Left lung (tissue), 10 donors: ENCODE measurements around the gene SUCLG2. TPM values are rescaled to one million over a fixed set of nuclear protein-coding genes. Genes with fewer than 3 reads are reported as not detected.

ENCODE experiments used
- ATAC-seq: fragments of 200-7000 bp; cut with Tn5 transposase; one replicate; pipeline ENCODE4 v1.9.1; 2020; ENCODE audit warnings: moderate library complexity
- DNase-seq, 4 donors: peaks; one replicate each; pipeline ENCODE4 v3.0.0-alpha.2; 2013 to 2020
- H3K27ac ChIP-seq, 2 donors: fragments of 200-600 bp; sonication (generic) in 1 of 2; one replicate each; pipeline versions ENCODE4 v1.5.0 to v1.8.0; 2020 to 2021
- H3K27me3 ChIP-seq, 2 donors: fragments of 200-600 bp; sonication (generic) in 1 of 2; one replicate each; pipeline versions ENCODE4 v1.5.0 to v1.8.0; 2020 to 2021
- H3K36me3 ChIP-seq, 2 donors: fragments of 200-600 bp; sonication (generic) in 1 of 2; one replicate each; pipeline versions ENCODE4 v1.5.0 to v1.8.0; 2020 to 2021
- H3K4me1 ChIP-seq, 2 donors: fragments of 200-600 bp; one replicate each; pipeline ENCODE4 v1.8.0; 2021
- H3K4me3 ChIP-seq, 2 donors: fragments of 200-600 bp; sonication (generic) in 1 of 2; one replicate each; pipeline versions ENCODE4 v1.5.0 to v1.8.0; 2020 to 2021; ENCODE audit warnings: mild to moderate bottlenecking in 1 of 2
- H3K9me3 ChIP-seq, 2 donors: fragments of 200-600 bp; sonication (generic) in 1 of 2; one replicate each; pipeline versions ENCODE4 v1.5.0 to v1.8.0; 2020 to 2021
- intact Hi-C, 2 donors: fragments of 100-400 bp; cut with DNase I; formaldehyde crosslinking; loops; one replicate each; pipeline versions ENCODE4 v1.11.2 to v1.14.2; 2022
- polyA plus RNA-seq, 6 donors: library from polyadenylated mRNA; unstranded; fragments of 120-200 nt; gene quantifications; one replicate each; pipeline ENCODE4 v1.2.1, GENCODE V29; 2013; ENCODE audit not compliant: insufficient read length in 6 of 6
- total RNA-seq, 2 donors: library from RNA; stranded (reverse); fragmentation: NEBNext Ultra II Directional; extraction: Animal tissue kit (Norgen Biotek cat#: 25700); gene quantifications; one replicate each; pipeline ENCODE4 v1.2.1, GENCODE V29; 2021
- TF ChIP-seq, protein P1 (sequence below), 2 donors: fragments of 200-600 bp; sonication (generic) in 1 of 2; IDR thresholded peaks; one replicate each; pipeline versions ENCODE4 v1.5.0 to v1.8.0; 2021; ENCODE audit warnings: antibody characterized with exemption in 2 of 2
- donor health status: DM: no; HTN: yes; CAD: no.
- donor health status: DM: no; HTN: no; CAD: no.

SUCLG2 gene
- total and polyA plus RNA-seq, 8 donors, result 52.7 to 74.1 (median 60.0) TPM

DNA sequence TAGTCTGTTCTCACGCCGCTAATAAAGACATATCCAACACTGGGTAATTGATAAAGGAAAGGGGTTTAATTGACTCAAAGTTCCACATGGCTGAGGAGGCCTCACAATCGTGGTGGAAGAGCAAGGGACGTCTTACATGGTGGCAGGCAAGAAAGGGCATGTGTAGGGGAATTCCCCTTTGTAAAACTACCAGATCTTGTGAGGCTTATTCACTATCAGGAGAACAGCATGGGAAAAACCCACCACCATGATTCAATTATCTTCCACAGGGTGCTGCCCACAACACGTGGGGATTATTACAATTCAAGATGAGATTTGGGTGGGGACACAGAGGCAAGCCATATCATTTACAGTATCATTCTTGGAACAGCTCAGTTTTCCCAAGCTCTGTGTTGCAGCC, 268.0 kb downstream of the SUCLG2 start:
- H3K4me1 ChIP-seq, result no peaks in the 10 kb centered on the region
- no peak overlapping the region for H3K27ac ChIP-seq
- DNase-seq, result no peak
- no peak overlapping the region for H3K4me3 ChIP-seq
- TF ChIP-seq, protein P1, sequence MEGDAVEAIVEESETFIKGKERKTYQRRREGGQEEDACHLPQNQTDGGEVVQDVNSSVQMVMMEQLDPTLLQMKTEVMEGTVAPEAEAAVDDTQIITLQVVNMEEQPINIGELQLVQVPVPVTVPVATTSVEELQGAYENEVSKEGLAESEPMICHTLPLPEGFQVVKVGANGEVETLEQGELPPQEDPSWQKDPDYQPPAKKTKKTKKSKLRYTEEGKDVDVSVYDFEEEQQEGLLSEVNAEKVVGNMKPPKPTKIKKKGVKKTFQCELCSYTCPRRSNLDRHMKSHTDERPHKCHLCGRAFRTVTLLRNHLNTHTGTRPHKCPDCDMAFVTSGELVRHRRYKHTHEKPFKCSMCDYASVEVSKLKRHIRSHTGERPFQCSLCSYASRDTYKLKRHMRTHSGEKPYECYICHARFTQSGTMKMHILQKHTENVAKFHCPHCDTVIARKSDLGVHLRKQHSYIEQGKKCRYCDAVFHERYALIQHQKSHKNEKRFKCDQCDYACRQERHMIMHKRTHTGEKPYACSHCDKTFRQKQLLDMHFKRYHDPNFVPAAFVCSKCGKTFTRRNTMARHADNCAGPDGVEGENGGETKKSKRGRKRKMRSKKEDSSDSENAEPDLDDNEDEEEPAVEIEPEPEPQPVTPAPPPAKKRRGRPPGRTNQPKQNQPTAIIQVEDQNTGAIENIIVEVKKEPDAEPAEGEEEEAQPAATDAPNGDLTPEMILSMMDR (IDR thresholded peaks at IDR 0.05), result no peak
- no peaks in the 10 kb centered on the region for H3K27me3 ChIP-seq
- H3K9me3 ChIP-seq, result no peaks in the 10 kb centered on the region
- no peaks in the 10 kb centered on the region for H3K36me3 ChIP-seq
- no peak for ATAC-seq
- intact Hi-C loops, result loop anchor here in 1 of 2 donors (10.0 kb wide), 1 partner anchor 408 kb away; no protein-coding TSS in a partner anchor

DNA sequence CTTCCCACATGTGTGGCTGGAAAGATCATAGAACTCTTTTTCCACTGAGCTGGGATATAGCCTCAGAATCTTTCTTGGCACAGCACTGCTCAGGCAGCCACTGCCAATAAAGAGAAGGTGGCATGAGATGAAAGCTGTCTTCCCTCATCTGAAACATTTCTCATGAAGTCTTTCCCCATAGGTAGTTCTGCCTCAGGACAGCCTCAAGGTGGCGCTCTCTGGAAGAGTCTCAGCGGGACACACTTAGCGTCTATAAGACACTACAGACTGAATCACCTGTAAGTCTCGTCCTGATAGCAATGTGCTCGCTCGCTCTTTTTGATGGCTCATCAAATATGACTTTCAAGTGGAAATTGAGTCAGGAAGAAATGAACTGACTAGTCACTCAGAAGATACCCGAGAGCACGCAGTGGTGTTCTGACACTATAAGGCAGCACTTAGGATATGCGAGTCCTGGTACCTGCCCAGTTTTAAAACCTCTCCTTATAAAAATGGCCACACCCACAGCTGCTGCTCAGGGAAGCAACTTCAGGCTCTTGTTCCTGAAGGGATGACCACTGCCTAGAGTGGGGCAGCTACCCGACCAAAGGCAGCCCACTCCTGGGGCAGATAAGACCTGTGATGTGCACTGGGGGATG, 269.5 kb downstream of the SUCLG2 start:
- Histone ChIP-seq H3K9me3 (no peaks in the 10 kb centered on the region), H3K36me3 (no peaks in the 10 kb centered on the region), H3K4me3 (no peak overlapping the region), H3K27me3 (no peaks in the 10 kb centered on the region), H3K4me1 (no peaks in the 10 kb centered on the region), H3K27ac (no peak overlapping the region)
- DNase-seq (peak in 2 of 4 donors; percentile 31 to 37), ATAC-seq (peak; percentile 81)
- TF ChIP-seq, protein P1 (IDR thresholded peaks at IDR 0.05), result peak in 1 of 2 donors; percentile 23
- intact Hi-C loops, result loop anchor here in 1 of 2 donors (10.0 kb wide), 1 partner anchor 410 kb away; no protein-coding TSS in a partner anchor

DNA sequence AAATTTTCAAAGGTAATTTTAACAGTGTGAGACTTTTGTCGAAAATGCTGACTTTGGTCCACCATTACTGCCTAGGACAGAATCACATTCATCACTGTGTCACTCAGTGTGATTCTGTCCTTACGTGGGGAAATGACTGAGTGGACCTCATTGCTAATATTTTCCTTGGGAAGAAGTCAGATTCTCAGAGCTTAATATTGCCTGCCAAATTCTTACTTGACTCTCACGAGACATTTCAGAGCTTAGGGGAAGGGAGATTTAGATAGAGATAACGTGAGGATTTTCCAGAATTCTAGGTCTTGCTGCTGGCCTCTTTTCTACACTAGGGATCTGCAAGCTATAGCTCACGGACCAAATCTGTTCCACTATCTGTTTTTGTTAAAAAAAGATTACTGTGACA, 270.4 kb downstream of the SUCLG2 start:
- H3K4me3 ChIP-seq, result no peak overlapping the region
- peaks cover 0 to 2% of the 10 kb centered on the region in 2 donors for H3K36me3 ChIP-seq
- no peaks in the 10 kb centered on the region for H3K4me1 ChIP-seq
- ATAC-seq (no peak), DNase-seq (no peak)
- TF ChIP-seq, protein P1 (IDR thresholded peaks at IDR 0.05), result no peak
- H3K27me3 ChIP-seq, result no peaks in the 10 kb centered on the region
- H3K9me3 ChIP-seq, result no peaks in the 10 kb centered on the region
- intact Hi-C loops, result loop anchor here in 1 of 2 donors (10.0 kb wide), 1 partner anchor 411 kb away; no protein-coding TSS in a partner anchor
- no peak overlapping the region for H3K27ac ChIP-seq

DNA sequence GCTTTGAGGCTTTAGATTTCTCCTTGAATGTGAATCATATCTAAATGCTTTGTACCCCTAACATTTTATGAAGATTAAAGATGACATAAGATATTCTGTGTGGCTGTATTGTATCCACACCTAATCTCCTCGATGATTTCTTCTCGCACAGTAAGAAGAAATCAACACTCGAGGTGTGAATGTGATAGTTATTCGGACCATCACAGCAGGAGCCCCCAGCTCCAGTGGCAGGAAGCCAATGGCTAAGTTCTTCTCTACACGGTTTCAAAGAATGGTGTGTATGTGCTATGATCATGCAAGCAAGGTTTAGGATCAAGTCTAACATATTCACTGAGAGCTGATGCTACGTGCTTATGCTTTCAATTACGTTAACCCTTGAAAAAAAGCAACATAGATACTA, 271.0 kb downstream of the SUCLG2 start:
- Histone ChIP-seq H3K4me3 (no peak overlapping the region), H3K9me3 (no peaks in the 10 kb centered on the region), H3K27me3 (no peaks in the 10 kb centered on the region), H3K36me3 (peaks cover 0 to 5% of the 10 kb centered on the region in 2 donors), H3K27ac (no peak overlapping the region), H3K4me1 (no peaks in the 10 kb centered on the region)
- ATAC-seq, result no peak
- TF ChIP-seq, protein P1 (IDR thresholded peaks at IDR 0.05), result no peak
- intact Hi-C loops, result loop anchor here in 1 of 2 donors (10.0 kb wide), 1 partner anchor 411 kb away; no protein-coding TSS in a partner anchor
- no peak for DNase-seq

DNA sequence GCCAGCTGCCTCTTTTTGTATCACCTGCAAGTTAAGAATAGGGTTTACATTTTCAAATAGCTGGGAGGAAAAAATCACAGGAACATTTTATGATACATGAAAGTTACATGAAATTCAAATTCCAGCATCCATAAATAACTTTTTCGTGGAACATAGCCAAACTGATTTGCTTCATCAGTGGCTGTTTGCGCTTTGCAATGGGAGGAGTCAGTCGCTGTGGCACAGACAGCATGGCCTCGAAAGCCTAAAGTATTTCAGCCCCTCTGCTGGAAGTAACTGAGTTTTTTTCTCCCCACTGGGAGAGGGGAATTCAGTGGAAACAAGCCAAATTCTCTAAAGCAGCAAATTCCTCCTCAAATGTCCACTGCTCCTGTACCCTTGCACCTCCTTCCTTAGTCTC, 271.9 kb downstream of the SUCLG2 start:
- DNase-seq (peak in 1 of 4 donors; percentile 28), ATAC-seq (no peak)
- TF ChIP-seq, protein P1 (IDR thresholded peaks at IDR 0.05), result no peak
- Histone ChIP-seq H3K4me1 (no peaks in the 10 kb centered on the region), H3K36me3 (peaks cover 0 to 5% of the 10 kb centered on the region in 2 donors), H3K27me3 (no peaks in the 10 kb centered on the region), H3K9me3 (no peaks in the 10 kb centered on the region), H3K4me3 (no peak overlapping the region), H3K27ac (no peak overlapping the region)
- intact Hi-C loops, result loop anchor here in 1 of 2 donors (10.0 kb wide), 1 partner anchor 412 kb away; no protein-coding TSS in a partner anchor
